Measurements from ENCODE around the gene APEX1.
"Not testable (repeated sequence)": the region's sequence is repeated elsewhere in the genome, so short reads cannot be mapped to it uniquely, and the experiment has no call there.

Gene APEX1

DNA sequence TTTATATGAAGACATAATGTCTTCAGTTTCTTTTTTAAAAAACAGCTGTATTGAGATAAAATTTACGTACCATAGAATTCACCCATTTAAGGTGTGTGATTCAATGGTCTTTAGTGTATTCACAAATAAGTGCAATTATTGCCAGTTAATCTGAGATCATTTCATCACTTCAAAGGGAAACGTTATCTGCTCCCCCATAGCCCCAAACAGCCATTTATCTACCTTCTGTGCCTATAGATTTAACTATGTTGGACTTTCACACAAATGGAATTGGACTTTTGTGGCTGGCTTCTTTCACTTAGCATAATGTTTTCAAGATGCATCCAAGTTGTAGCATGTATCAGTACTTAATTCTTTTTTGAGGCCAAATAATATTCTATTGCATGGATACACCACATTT lies 23.9 kb downstream of the APEX1 start:
- DNase-seq: no peak

DNA sequence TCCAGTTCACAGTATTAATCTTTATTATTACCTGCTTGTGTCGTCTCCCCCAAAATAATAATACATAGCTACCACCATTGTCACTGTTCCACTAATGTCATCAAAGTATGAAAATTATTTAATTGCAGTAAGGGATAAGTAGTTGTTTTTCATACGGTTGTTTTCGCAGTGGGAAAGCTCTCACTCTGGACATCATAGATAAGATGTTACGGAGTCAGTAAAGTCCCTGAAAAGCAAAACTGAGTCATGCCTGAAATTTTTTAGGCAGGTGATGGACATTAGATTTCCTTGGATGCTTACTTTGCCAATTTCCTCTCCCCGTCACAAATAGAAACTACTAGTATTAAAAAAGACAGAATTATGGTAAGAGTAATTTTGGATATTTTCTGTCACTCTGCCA lies 27.4 kb downstream of the APEX1 start:
- no peak for DNase-seq

GRCh38 chr14:20485900-20486299 lies 30.9 kb downstream of the APEX1 start:
- no peak for DNase-seq

GRCh38 chr14:20486684-20487395 lies 31.8 kb downstream of the APEX1 start:
- DNase-seq: no peak

DNA sequence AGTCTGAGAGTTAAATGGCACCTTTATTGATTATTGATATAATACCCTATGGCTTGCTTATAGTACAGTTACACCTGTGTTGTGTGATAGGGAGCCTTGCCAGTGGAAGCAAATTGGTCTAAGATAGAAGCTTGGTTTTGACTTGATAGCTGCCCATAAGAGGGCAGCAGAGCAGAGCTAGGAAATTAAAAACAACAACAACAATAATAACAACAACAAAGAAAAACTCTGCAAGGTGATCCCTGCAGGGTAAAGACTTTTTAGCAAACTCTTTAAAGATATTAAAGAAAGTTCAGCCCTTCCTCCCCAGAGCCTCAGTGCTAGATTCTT lies 32.3 kb downstream of the APEX1 start:
- DNase-seq: no peak

DNA sequence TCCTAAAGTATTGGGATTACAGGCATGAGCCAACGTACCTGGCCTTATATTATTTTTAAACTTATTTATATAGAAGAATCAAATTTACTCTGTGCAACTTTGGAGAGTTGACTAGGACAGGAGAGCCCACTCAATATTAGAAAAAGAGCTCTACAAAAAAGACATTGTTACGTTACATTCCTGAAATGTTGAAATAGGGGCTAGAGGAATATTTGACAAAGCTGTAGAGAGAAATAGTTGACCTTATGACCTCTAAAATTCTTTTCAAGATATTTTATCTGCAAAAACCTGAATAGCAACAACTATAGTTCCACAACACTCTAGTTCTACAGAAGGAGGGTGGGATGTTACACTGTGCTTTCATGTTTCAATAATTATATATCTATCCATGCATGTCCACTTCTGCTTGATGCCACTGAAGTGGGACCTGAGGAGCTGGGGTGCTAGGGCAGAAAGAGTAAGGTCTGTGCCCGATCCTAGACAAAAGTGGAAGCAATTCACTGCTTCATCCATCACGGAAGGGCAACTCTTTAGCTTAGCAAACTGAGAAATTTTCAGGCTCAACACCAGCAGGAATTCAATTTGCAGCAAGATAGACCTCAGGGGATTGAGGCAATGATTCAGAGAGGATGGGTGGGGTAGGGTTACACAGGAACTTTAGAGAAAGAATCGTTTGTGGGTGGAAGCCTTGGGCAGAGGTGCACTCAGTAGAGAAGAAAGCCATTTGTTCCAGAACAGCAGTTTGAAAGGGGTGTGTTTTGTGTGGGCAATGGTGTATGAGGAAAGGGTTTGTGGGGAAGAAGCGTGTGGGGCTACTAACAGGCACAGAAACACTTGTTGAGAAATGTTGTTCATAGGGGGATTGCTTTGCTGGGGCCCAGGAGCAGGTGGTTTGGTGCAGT lies 34.3 kb downstream of the APEX1 start:
- DNase-seq: no peak

GRCh38 chr14:20490563-20490962 lies 35.5 kb downstream of the APEX1 start:
- DNase-seq: no peak

- no peak for DNase-seq
These were observed 37.5 kb downstream of the APEX1 start for GRCh38 chr14:20492486-20492885.

DNA sequence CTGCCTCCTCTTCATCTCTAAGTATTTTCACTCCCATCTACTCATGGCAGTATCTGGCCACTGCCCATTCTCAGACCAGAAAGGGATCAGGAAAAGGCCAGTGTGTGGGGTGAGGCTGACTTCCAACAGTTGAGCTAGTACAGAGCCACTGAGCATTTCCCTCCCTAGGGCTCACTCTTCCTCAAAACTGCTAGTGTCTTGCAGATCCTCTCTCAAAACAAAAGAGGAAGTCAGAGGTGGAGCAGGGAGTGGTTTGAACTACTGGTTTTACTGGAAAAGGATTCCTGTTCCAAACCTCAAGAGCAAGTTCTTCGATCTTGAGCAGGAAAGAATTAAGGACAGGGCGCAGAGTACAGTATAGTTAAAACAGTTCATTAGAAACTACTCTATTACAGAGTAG lies 38.6 kb downstream of the APEX1 start:
- no peak for DNase-seq

DNA sequence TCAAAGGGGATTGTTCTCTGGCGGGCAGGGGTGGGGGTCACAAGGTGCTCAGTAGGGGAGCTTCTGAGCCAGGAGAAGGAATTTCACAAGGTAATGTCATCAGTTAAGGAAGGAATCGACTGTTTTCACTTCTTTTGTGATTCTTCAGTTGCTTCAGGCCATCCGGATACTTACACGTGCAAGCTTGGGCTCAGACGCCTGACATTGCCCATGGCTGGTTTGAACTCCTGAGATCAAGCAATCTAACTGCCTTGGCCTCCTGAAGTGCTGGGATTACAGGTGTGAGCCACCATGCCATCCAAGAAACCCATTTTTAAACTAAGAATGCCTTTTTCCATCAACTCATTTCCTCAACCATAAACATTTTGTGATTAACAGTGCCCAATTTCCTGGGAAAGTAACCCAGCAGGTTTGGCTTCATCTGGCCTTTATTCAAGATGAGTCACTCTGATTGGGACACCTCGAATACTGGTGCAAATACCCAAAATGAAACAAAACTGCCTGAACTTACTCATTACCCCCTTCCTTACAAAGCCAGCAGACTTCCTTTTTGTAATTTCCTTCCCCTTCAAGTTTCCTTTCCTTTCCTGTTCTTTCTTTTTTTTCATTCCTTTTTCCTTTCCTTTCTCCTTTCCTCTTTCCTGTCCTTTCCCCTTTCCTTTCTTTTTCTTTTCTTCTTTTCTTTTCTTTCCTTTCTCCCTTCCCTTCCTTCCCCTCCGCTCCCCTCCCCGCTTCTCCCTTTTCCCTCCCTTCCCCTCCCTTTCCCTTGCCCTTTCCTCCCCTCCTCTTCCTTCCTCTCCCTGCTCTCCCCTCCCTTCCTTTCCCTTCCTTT lies 40.1 kb downstream of the APEX1 start:
- DNase-seq: no peak

DNA sequence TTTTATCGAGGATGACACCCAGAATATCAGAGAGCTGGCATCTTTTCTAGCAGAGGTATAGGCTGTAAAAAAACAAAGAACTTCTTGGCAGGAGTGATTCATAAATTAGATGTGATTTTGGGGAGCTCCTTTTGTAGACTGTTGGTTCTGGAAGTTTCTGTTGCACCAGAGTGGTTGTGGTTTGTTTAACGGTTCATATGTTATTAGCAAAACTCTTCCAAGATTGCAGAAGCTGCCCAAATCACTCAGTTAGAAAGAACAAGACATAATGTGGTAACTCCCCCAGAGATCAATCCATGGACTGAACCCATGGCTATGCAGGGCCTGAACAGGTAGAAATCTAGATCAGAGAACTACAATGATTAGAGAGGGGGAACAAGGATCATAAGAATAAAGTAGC lies 43.6 kb downstream of the APEX1 start:
- no peak for DNase-seq

- DNase-seq: no peak
These were observed 44.1 kb downstream of the APEX1 start for GRCh38 chr14:20499108-20499507.

DNA sequence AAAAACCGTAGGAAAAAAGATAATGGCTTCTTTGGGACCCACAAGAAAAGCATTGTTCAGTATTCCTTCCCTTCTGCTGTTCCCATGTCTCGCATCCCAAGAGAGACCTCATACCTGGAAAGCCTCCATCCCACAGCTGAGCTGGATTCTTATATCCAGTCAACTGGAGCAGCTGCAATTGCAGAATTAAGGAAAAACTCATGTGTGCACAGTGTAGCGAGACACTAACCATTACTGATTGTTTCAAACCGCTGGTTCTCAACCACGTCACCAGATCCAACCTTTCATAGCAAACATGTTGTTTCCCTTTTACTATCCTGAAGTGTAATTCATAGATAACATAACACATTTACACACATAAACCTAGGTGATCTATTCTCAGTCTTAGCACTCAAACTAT lies 44.9 kb downstream of the APEX1 start:
- DNase-seq: no peak

GRCh38 chr14:20501346-20501745 lies 46.3 kb downstream of the APEX1 start:
- DNase-seq: no peak

GRCh38 chr14:20503898-20504297 lies 48.9 kb downstream of the APEX1 start:
- DNase-seq: no peak

DNA sequence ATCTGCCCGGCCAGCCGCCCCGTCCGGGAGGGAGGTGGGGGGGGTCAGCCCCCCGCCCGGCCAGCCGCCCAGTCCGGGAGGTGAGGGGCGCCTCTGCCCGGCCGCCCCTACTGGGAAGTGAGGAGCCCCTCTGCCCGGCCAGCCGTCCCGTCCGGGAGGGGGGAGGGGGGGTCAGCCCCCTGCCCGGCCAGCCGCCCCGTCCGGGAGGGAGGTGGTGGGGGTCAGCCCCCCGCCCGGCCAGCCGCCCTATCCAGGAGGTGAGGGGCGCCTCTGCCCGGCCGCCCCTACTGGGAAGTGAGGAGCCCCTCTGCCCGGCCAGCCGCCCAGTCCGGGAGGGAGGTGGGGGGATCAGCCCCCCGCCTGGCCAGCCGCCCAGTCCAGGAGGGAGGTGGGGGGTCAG lies 51.2 kb downstream of the APEX1 start:
- DNase-seq: not testable (repeated sequence)

DNA sequence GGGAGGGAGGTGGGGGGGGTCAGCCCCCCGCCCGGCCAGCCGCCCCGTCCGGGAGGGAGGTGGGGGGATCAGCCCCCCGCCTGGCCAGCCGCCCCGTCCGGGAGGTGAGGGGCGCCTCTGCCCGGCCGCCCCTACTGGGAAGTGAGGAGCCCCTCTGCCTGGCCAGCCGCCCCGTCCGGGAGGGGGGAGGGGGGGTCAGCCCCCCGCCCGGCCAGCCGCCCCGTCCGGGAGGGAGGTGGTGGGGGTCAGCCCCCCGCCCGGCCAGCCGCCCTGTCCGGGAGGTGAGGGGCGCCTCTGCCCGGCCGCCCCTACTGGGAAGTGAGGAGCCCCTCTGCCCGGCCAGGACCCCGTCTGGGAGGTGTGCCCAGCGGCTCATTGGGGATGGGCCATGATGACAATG lies 51.7 kb downstream of the APEX1 start:
- DNase-seq: not testable (repeated sequence)

All from NCI-H510A treated with DMSO at 0.1 percent for 48 hours (cell line).